ENCODE data around the gene RANBP10.
"Not testable (repeated sequence)": the region's sequence is repeated elsewhere in the genome, so short reads cannot be mapped to it uniquely, and the experiment has no call there.

Gene RANBP10

DNA sequence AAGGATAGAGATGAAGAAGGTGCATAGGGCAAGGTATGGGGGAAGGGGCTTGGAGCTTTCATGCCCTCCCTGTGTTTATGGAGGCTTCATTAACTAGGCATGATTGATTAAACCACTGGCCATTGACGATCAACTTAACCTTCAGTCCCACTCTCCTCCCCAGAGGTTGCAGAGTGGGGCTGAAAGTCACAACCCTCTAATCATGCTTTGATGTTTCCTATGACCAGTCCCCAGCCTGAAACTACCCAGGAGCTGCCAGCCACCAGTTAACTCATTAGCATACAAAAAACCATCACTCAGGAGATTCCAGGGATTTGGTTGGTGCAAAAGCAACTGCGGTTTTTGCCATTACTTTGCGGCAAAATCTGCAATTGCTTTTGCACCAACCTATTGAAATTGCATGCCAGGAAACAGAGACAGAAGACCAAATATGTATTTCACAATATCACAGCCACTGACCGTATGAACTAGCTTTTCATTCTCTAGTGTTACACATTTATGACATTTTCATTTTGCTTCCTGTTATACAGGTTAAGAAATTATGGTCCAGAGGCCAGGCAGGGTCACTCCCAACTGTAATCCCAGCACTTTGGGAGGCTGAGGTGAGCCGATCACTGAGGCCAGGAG is 92.6 kb downstream of the RANBP10 start:
- DNase-seq: no peak

GRCh38 chr16:67710607-67711006 is 95.8 kb downstream of the RANBP10 start:
- no peak for DNase-seq

GRCh38 chr16:67709050-67709449 is 97.3 kb downstream of the RANBP10 start:
- DNase-seq: no peak

DNA sequence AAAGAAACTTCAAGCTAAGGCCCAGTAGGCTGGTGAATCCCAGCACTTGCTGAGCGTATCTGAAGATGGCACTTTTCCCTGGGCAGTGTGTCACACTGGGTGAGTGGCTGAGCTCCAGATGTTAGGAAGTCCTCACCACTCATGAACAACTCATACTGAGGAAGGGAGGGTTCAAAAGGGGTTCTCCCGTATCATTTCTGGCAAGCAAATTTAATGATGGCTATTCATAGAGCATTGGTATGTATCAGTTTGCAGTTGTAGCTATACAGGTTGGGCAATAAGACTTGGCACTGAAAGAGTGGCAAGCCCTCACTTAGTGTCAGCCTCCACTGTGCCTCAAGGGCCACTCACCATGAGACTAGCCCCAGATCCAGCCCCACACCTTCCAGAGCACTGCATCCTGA is 98.0 kb downstream of the RANBP10 start:
- DNase-seq: no peak

GRCh38 chr16:67707790-67708189 is 98.6 kb downstream of the RANBP10 start:
- DNase-seq: no peak

DNA sequence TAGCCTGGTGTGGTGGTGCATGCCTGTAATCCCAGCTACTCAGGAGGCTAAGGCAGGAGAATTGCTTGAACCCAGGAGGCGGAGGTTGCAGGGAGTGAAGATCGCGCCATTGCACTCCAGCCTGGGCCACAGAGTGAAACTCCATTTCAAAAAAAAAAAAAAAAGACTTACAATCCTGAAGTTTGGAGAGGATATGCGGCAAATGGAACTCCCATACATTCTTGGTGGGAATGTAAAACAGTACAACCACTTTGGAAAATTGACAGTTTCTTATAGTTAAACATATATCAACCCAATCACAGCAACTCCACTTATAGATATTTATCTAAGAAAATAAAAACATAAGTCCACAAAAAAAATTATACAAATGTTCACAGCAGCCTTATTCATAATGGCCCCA is 99.2 kb downstream of the RANBP10 start:
- no peak for DNase-seq

DNA sequence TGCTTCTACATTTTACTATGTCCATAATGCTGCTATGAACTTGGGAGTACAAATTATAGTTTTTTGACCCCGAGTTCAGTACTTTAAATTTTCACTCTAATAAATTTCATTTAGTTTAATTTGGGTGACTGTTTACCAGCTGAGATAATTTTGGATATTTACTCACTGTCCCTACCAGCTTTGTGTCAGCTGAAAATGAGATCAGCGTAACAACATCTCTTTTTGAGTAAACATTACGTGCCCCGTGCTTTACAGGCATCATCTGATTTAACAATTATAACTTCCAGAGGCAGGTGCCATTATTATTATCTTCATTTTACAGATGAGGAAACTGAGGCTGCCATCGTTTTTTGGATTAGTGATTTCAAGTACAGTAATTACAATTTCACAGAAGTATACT is 102.2 kb downstream of the RANBP10 start:
- no peak for DNase-seq

- no peak for DNase-seq
These were observed 102.7 kb downstream of the RANBP10 start for GRCh38 chr16:67703626-67704025.

DNA sequence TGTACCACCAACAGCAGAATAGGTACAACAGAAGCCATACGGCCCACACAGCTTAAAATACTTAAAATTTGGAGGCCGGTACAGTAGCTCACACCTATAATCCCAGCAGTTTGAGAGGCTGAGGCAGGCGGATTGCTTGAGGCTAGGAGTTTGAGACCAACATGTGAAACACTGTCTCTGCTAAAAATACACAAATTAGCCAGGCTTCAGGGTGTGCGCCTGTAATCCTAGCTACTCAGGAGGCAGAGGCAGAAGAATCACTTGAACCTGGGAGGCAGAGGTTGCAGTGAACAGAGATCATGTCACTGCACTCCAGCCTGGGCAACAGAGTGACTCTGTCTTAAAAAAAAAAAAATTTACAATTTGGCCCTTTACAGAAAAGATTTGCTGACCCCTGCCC is 104.2 kb downstream of the RANBP10 start:
- DNase-seq: no peak

DNA sequence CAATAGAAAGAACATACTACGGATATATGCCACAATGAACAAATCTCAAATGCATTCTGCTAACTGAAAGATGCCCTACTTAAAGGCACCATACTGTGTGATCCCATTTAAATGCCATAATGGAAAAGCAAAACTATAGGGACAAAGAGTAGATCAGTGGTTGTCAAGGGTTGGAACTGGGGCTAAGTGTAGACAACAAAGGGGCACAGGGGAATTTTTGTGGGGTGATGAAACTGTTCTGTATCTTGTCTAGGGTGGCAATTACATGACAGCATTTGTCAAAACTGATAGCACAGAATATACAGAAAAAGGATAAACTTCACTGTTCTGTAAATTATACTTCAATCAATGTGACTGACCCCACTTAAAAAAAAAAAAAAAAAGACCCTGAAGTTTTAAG is 104.9 kb downstream of the RANBP10 start:
- no peak for DNase-seq

DNA sequence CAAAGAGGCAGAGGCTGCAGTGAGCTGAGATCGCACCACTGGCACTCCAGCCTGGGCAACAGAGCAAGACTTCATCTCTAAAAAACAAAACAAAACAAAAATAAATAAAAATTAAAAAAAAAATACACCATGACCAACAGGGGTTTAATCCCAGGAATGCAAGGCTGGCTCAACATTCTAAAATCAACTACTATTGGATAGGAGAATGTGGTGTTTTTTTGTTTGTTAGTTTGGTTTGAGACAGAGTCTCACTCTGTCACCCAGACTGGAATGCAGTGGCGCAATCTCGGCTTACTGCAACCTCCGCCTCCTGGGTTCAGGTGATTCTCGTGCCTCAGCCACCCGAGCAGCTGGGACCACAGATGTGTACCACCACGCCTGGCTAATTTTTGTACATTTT is 107.1 kb downstream of the RANBP10 start:
- no peak for DNase-seq

DNA sequence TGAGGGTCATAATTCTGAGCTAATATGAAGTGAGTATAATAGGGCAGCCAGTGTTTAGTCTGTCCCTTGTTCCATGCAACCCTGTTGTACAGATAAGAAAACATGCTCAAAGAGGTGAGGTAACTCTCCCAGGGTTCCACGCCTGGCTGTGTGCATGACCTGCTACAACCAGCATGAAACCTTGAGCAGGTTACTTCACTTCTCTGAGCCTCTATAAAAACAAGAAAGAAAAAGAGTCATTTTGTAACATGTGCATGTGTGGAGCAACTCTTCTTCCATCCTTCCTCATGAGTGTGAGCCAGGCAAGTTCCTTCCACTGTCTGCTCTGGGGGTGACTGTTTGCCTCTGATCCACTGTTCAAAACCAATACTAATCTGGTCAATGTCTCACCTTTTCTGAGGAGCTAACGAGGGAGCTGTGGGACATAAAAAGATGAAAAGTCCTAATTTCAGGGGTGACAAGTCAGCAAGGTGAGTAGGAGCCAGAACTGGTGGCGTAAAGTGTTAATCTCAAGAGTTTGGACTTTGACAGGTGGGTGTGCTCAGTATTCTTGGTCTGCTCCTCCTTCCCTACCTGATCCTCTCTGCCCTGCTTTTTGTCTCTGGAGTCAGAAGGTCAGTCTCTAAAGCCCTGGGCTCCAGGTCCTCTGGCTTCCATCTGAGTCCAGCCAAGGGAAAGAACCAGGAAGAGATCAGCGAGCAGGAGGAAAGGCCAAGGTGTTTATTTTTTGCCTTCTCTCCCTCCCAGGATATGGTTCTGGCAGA is 108.8 kb downstream of the RANBP10 start:
- DNase-seq: no peak

GRCh38 chr16:67694611-67695010 is 111.7 kb downstream of the RANBP10 start:
- peak in 1 of 14 donors; percentile 85 for DNase-seq

DNA sequence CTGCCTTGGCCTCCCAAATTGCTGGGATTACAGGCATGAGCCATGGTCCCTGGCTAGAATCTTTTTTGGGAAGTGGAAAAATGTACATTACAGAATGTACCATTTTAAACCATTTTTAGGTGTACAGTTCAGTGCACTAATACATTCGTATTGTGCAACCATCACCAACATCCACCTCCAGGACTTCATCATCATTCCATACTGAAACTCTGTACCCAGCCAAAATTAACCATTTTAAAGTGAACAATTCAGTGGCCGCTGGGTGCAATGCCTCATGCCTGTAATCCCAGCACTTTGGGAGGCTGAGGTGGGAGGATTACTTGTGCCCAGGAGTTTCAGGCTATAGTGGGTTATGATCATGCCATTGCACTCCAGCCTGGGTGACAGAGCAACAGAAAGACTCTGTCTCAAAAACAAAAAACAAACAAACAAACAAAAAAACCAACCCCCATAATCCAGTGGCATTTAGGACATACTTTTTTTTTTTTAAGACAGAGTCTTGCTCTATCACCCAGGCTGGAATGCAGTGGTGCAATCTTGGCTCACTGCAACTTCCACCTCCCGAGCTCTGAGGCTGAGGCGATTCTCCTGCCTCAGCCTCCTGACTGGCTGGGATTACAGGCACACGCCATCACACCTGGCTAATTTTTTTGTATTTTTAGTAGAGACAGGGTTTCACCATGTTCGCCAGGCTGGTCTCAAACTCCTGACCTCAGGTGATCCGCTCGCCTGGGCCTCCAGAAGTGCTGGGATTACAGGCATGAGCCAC is 112.7 kb downstream of the RANBP10 start:
- DNase-seq: not testable (repeated sequence)

DNA sequence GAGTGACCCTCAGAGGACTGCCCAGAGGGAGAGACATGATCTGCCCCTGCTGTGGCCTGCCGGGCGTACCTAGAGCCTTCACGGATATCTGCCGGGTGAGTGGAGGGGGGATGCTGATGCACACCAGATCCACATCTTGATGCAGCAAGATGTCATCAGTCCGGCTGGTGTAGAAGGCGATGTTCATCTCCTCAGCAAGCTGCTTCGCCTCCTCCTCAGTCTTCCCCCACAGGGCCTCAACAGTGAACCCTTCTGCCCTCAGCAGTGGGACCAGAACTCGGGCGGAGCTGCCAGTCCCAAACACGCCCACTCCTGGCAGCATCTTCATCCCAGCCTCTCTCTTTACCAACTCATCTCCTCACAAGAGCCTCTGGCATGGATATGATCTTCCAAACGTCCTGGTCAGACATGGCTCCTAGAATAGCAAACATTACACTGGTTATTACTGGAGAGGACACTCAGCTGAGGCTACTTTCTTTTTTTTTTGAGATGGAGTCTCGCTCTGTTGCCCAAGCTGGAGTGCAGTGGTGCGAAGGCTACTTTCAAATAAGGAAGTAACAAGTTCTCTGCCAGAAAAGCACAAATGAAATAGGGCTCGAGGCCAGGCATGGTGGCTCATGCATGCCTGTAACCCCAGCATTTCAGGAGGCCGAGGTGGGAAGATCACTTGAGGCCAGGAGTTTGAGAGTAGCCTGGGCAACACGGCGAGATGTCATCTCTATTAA is 120.8 kb downstream of the RANBP10 start:
- no peak for DNase-seq

DNA sequence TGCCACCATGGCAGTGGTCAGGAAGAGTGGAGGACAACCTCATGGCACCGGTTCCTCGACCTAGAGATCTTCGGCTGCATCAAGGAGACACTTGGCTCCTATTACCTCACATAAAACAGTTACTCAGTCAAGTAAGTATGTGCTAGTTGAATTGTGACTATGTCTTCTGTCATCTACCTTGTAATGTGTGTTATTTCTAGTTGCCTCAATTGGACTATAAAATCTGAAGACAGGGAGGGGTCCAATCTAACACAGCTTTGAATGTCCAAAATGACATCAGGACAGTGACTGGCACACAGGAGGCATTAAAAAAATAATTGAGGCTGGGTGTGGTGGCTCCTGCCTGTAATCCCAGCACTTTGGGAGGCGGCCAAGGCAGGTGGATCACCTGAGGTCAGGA is 122.6 kb downstream of the RANBP10 start:
- no peak for DNase-seq

DNA sequence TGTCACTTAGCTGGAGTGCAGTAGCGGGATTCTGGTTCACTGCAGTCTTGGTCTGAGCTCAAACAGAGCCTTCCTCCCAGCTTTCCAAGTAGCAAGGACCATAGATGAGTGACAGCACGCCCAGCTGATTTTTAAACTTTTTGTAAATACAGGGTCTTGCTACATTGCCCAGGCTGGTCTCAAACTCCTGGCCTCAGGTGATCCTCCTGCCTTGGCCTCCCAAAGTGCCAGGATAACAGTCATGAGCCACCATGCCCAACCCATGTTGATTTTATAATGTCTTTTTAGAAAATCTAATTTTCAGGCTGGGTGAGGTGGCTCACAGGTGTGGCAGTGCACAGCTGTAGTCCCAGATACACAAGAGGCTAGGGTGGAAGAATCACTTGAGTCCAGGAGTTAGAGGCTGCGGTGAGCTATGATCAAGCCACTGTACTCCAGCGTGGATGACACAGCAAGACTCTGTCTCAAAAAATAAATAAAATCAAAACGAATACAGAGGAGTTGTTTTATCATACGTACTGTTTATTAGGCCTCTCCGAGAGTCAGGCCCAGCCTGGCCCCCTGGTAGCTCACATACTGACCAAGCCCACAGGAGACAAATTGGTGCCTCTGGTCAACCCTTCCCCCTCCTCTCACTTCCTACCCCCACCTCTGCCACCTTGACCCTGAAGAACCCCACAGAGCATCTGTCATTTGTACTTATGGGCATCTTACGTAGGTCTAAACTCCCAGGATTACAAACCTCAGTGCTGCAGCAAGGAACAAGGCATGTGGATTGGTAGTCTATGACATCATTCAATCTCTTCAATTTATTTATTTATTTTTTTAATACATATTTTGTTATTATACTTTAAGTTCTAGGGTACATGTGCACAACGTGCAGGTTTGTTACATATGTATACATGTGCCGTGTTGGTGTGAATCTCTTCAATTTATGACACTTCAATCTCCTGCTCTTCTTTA is 126.1 kb downstream of the RANBP10 start:
- no peak for DNase-seq

DNA sequence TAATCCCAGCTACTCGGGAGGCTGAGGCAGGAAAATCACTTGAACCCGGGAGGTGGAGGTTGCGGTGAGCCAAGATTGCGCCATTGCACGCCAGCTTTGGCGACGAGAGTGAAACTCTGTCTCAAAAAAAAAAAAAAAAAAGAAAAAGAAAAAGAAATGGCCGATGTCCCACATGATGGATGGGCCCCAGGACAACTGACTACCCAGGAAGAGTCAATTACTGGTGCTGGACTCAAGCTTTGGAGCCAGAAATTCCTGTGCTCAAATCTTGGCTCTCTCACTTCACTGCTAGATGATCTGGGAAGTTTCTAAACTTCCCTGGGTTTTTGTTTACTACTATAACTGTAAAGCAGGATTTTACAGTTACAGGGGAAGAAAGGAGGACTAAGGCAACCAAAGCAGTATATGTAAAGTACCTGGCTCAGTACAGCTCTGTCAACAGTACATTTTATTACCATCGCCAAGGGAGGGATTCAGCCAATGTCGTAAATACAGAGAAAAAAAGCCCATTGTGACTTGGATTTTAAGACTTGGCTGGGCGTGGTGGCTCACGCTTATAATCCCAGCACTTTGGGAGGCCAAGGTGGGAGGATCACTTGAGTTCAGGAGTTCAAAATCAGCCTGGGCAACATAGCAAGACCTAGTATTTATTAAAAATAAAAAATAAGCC is 127.9 kb downstream of the RANBP10 start:
- DNase-seq: no peak

DNA sequence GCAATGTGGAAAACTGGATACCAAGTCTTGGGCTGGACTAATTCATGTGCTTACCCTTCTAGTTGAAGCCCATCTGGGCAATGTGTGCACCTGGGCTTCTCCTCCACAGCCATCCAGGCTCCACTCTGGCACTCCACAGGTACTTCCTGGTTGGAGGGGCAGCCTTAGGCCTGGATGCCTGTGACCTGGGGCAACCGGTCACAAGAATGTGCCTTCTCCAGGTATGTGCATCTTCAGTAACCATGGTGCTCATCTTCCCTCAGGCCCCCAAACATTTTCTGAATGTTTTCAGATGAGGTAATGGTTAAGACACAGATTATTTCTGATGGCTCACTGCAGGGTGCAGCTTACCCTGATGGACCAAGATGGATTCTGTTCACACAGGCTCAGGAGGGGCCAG is 128.6 kb downstream of the RANBP10 start:
- DNase-seq: no peak

DNA sequence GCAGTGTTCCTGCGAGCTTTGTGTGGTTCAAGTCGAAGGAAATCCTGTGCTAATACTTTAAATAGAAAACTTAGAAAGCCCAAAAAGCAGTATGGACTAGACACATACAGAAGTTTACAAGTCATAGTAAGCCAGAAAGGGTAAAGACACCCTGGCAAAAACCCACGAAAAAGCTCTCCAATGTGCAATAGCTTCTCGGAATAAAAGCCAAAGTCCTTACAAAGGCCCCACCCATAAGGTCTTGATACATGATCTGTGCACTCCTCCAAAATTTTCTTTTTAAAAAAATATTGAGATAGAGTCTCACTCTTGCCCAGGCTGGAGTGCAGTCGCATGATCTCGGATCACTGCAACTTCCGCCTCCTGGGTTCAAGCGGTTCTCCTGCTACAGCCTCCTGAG is 129.4 kb downstream of the RANBP10 start:
- no peak for DNase-seq

- no peak for DNase-seq
These were observed 129.8 kb downstream of the RANBP10 start for GRCh38 chr16:67676516-67676915.

Data from C1 segment of cervical spinal cord (tissue), 14 donors.